ENCODE results near the gene CCL8.

The CCL8 gene

GRCh38 chr17:34367486-34368195 is 48.4 kb downstream of the CCL8 start:
- Mint-ChIP-seq H3K27me3 (ENCODE audit: low read depth) (peaks cover 39% of the 10 kb centered on the region), H3K27ac (no peak overlapping the region), H3K4me1 (no peaks in the 10 kb centered on the region), H3K9me3 (no peaks in the 10 kb centered on the region), H3K4me3 (no peak overlapping the region), H3K36me3 (ENCODE audit: low read depth) (no peaks in the 10 kb centered on the region)
- no peak for TF ChIP-seq CTCF (IDR thresholded peaks at IDR 0.05; ENCODE audit: unreplicated experiment in 3 of 3)

- Mint-ChIP-seq H3K9me3 (no peaks in the 10 kb centered on the region), H3K27me3 (ENCODE audit: low read depth) (peaks cover 35% of the 10 kb centered on the region), H3K27ac (no peak overlapping the region), H3K4me1 (no peaks in the 10 kb centered on the region), H3K4me3 (no peak overlapping the region), H3K36me3 (ENCODE audit: low read depth) (no peaks in the 10 kb centered on the region)
- no peak for TF ChIP-seq CTCF (IDR thresholded peaks at IDR 0.05; ENCODE audit: unreplicated experiment in 3 of 3)
Measured at GRCh38 chr17:34368196-34368945, 49.1 kb downstream of the CCL8 start.

- Mint-ChIP-seq H3K4me1 (no peaks in the 10 kb centered on the region), H3K36me3 (ENCODE audit: low read depth) (no peaks in the 10 kb centered on the region), H3K4me3 (no peak overlapping the region)
Measured at GRCh38 chr17:34368946-34369500, 49.8 kb downstream of the CCL8 start.

GRCh38 chr17:34369571-34369970 is 50.3 kb downstream of the CCL8 start:
- H3K27me3 Mint-ChIP-seq (ENCODE audit: low read depth): peaks cover 25% of the 10 kb centered on the region
- H3K4me3 Mint-ChIP-seq: no peak overlapping the region
- H3K4me1 Mint-ChIP-seq: no peaks in the 10 kb centered on the region
- H3K9me3 Mint-ChIP-seq: no peaks in the 10 kb centered on the region
- TF ChIP-seq CTCF (IDR thresholded peaks at IDR 0.05; ENCODE audit: unreplicated experiment in 3 of 3): no peak
- H3K27ac Mint-ChIP-seq: no peak overlapping the region
- H3K36me3 Mint-ChIP-seq (ENCODE audit: low read depth): no peaks in the 10 kb centered on the region

More at GRCh38 chr17:34368946-34369500, 49.8 kb downstream of the CCL8 start:
- H3K9me3 Mint-ChIP-seq: no peaks in the 10 kb centered on the region
- H3K27me3 Mint-ChIP-seq (ENCODE audit: low read depth): peaks cover 29% of the 10 kb centered on the region
- no peak overlapping the region for H3K27ac Mint-ChIP-seq
- TF ChIP-seq CTCF (IDR thresholded peaks at IDR 0.05; ENCODE audit: unreplicated experiment in 3 of 3): no peak

- Mint-ChIP-seq H3K4me3 (no peak overlapping the region), H3K4me1 (no peaks in the 10 kb centered on the region), H3K36me3 (ENCODE audit: low read depth) (no peaks in the 10 kb centered on the region), H3K9me3 (no peaks in the 10 kb centered on the region), H3K27ac (no peak overlapping the region), H3K27me3 (ENCODE audit: low read depth) (peaks cover 18% of the 10 kb centered on the region)
- no peak for TF ChIP-seq CTCF (IDR thresholded peaks at IDR 0.05; ENCODE audit: unreplicated experiment in 3 of 3)
Measured at GRCh38 chr17:34370376-34370996, 51.3 kb downstream of the CCL8 start.

Measured in nephron (organoid).